HCT116 (cell line): ENCODE results near the gene CHRNA4. TPM values are rescaled to one million over a fixed set of nuclear protein-coding genes. Genes with fewer than 3 reads are reported as not detected.

Source experiments
- ATAC-seq: fragments of 200-7000 bp; cut with Tn5 transposase; 2 replicates; pipeline ENCODE4 v1.9.1; 2020; ENCODE audit warnings: mild to moderate bottlenecking, moderate library complexity
- BruUV-seq: library from RNA; stranded (reverse); fragments of 400-500 nt; replicated peaks from 2 replicates; lab custom pipeline; 2021; lab: Mats Ljungman, UMichigan
- CTCF ChIA-PET: fragments of 300-600 bp; sonication (Branson Sonifier 250); formaldehyde crosslinking; loops from one replicate; lab custom pipeline; 2021; ENCODE audit warnings: antibody characterized with exemption; lab: Charles Lee
- POLR2A ChIA-PET: fragments of 300-600, 350-600 bp; sonication (Branson Sonifier 250); formaldehyde crosslinking; loops from one replicate; lab custom pipeline; 2021; ENCODE audit warnings: antibody characterized with exemption; lab: Charles Lee
- RAD21 ChIA-PET, 2 experiments: fragments of 300-600 bp; sonication (Branson Sonifier 250); formaldehyde crosslinking; loops; one replicate each; lab custom pipeline; 2023; ENCODE audit warnings: low total read pairs in 2 of 2; ENCODE audit not compliant: uncharacterized antibody in 2 of 2, unreplicated experiment in 2 of 2, low non-redundant PET in 1 of 2; lab: Charles Lee
- DNase-seq: peaks from one replicate; pipeline ENCODE4 v3.0.0-alpha.2; 2010; ENCODE audit warnings: low read depth, low spot score
- H2AFZ ChIP-seq: fragments of 200-600 bp; shearing (Covaris generic), sonication (generic); 2 replicates; pipeline ENCODE4 v1.6.1; 2017; ENCODE audit warnings: low read depth, mixed run types, mixed read lengths, antibody characterized with exemption, low read length; ENCODE audit not compliant: poor library complexity, severe bottlenecking
- H3K27ac ChIP-seq: 2 replicates; pipeline ENCODE4 v1.5.1; 2012; ENCODE audit warnings: low read depth, low read length
- H3K27me3 ChIP-seq: fragments of 200-600 bp; sonication (generic); 2 replicates; pipeline ENCODE4 v1.6.1; 2016; ENCODE audit warnings: mixed run types, low read length, mixed read lengths; ENCODE audit not compliant: insufficient read depth
- H3K36me3 ChIP-seq, 2 experiments: fragments of 200-500 bp in 1 of 2; fragments of 200-600 bp in 1 of 2; sonication (Bioruptor generic) in 1 of 2; sonication (generic) in 1 of 2; 2 replicates each; pipeline versions ENCODE4 v1.5.1 to v1.6.1; 2014 to 2016; ENCODE audit warnings: low read length in 2 of 2, inconsistent platforms in 1 of 2, mixed read lengths in 1 of 2, mixed run types in 1 of 2; ENCODE audit not compliant: insufficient read depth in 2 of 2, control insufficient read depth in 1 of 2
- H3K4me1 ChIP-seq, 2 experiments: fragments of 200-600 bp in 1 of 2; sonication (generic) in 1 of 2; 2 replicates each; pipeline versions ENCODE4 v1.5.1 to v1.6.1; 2012 to 2017; ENCODE audit warnings: low read length in 2 of 2, inconsistent platforms in 1 of 2, mild to moderate bottlenecking in 1 of 2, mixed read lengths in 1 of 2, mixed run types in 1 of 2, moderate library complexity in 1 of 2; ENCODE audit not compliant: insufficient read depth in 2 of 2, control insufficient read depth in 1 of 2
- H3K4me2 ChIP-seq: fragments of 200-600 bp; sonication (generic); 2 replicates; pipeline ENCODE4 v1.6.1; 2017; ENCODE audit warnings: mixed run types, low read length, mixed read lengths
- H3K4me3 ChIP-seq, 2 experiments: fragments of 200-600 bp in 1 of 2; sonication (generic) in 1 of 2; replicated peaks in 1 of 2; 2 replicates each; pipeline ENCODE4 v1.5.1; 2011 to 2016; ENCODE audit warnings: low read length in 2 of 2, control low read depth in 1 of 2, low read depth in 1 of 2, mild to moderate bottlenecking in 1 of 2, mixed read lengths in 1 of 2, mixed run types in 1 of 2
- H3K79me2 ChIP-seq: fragments of 200-600 bp; sonication (generic); 2 replicates; pipeline ENCODE4 v1.6.1; 2017; ENCODE audit warnings: mild to moderate bottlenecking, mixed run types, low read length, moderate library complexity, mixed read lengths; ENCODE audit not compliant: insufficient read depth
- H3K9ac ChIP-seq: fragments of 200-600 bp; sonication (generic); 2 replicates; pipeline ENCODE4 v1.6.1; 2016; ENCODE audit warnings: low read length, mixed read lengths
- H3K9me2 ChIP-seq: fragments of 200-600 bp; sonication (generic), shearing (Covaris generic); 2 replicates; pipeline ENCODE4 v1.6.1; 2017; ENCODE audit warnings: mixed run types, mild to moderate bottlenecking, moderate library complexity; ENCODE audit not compliant: insufficient read depth
- H3K9me3 ChIP-seq, 2 experiments: fragments of 200-500 bp in 1 of 2; fragments of 200-600 bp in 1 of 2; sonication (Bioruptor generic) in 1 of 2; sonication (generic) in 1 of 2; 2 replicates each; pipeline ENCODE4 v1.6.1; 2014 to 2017; ENCODE audit warnings: low read length in 2 of 2, mixed read lengths in 2 of 2, inconsistent platforms in 1 of 2, low read depth in 1 of 2, mild to moderate bottlenecking in 1 of 2, mixed run types in 1 of 2, moderate library complexity in 1 of 2; ENCODE audit not compliant: control insufficient read depth in 1 of 2, insufficient read depth in 1 of 2
- H4K20me1 ChIP-seq: fragments of 200-600 bp; sonication (generic), shearing (Covaris generic); 2 replicates; pipeline ENCODE4 v1.6.1; 2017; ENCODE audit warnings: mixed run types, mild to moderate bottlenecking, moderate library complexity; ENCODE audit not compliant: insufficient read depth
- CBX3 ChIP-seq: IDR thresholded peaks from 2 replicates; pipeline ENCODE4 v1.6.1; 2012; ENCODE audit warnings: low read depth
- CTCF ChIP-seq, 3 experiments: fragments of 200-600 bp in 1 of 3; sonication (generic) in 1 of 3; IDR thresholded peaks in 2 of 3; conservative IDR thresholded peaks in 1 of 3; 2 replicates each; pipeline ENCODE4 v1.5.1; 2012 to 2017; ENCODE audit warnings: low read depth in 2 of 3, low read length in 2 of 3, antibody characterized with exemption in 1 of 3, borderline replicate concordance in 1 of 3, control low read depth in 1 of 3, mild to moderate bottlenecking in 1 of 3, mixed read lengths in 1 of 3, mixed run types in 1 of 3, moderate library complexity in 1 of 3; ENCODE audit not compliant: insufficient read depth in 1 of 3
- EGR1 ChIP-seq: IDR thresholded peaks from 2 replicates; pipeline ENCODE4 v1.6.1; 2012; ENCODE audit warnings: low read depth
- EZH2 ChIP-seq: fragments of 200-600 bp; sonication (generic); IDR thresholded peaks from 2 replicates; pipeline ENCODE4 v1.6.1; 2017; ENCODE audit warnings: antibody characterized with exemption, mixed run types
- EZH2phosphoT487 ChIP-seq: fragments of 200-600 bp; IDR thresholded peaks from 2 replicates; pipeline ENCODE4 v1.6.1; 2018; ENCODE audit warnings: antibody characterized with exemption, borderline replicate concordance
- FOSL1 ChIP-seq: IDR thresholded peaks from 2 replicates; pipeline ENCODE4 v1.6.1; 2012; ENCODE audit warnings: low read depth
- POLR2AphosphoS5 ChIP-seq: IDR thresholded peaks from 2 replicates; pipeline ENCODE4 v1.6.1; 2011; ENCODE audit warnings: mild to moderate bottlenecking, low read depth, low read length, moderate library complexity
- RAD21 ChIP-seq: IDR thresholded peaks from 2 replicates; pipeline ENCODE4 v1.6.1; 2012; ENCODE audit warnings: low read depth, mild to moderate bottlenecking
- REST ChIP-seq: IDR thresholded peaks from 2 replicates; pipeline ENCODE4 v1.6.1; 2012; ENCODE audit warnings: low read depth
- SIN3A ChIP-seq: IDR thresholded peaks from 2 replicates; pipeline ENCODE4 v1.6.1; 2012; ENCODE audit warnings: low read depth
- SP1 ChIP-seq: IDR thresholded peaks from 2 replicates; pipeline ENCODE4 v1.6.1; 2012; ENCODE audit warnings: low read depth
- SRF ChIP-seq: IDR thresholded peaks from 2 replicates; pipeline ENCODE4 v1.6.1; 2012; ENCODE audit warnings: low read depth
- TCF7L2 ChIP-seq: IDR thresholded peaks from 2 replicates; pipeline ENCODE4 v1.7.0; 2011; ENCODE audit warnings: borderline replicate concordance, inconsistent platforms; ENCODE audit not compliant: insufficient read depth, insufficient read length; ENCODE audit errors: extremely low read depth
- YY1 ChIP-seq: IDR thresholded peaks from 2 replicates; pipeline ENCODE4 v1.6.1; 2011; ENCODE audit warnings: low read length, low read depth, moderate library complexity, mild to moderate bottlenecking; ENCODE audit not compliant: insufficient replicate concordance; ENCODE audit errors: extremely low read depth
- ZBTB33 ChIP-seq: IDR thresholded peaks from 2 replicates; pipeline ENCODE4 v1.6.1; 2011; ENCODE audit warnings: mild to moderate bottlenecking, low read length, moderate library complexity; ENCODE audit not compliant: insufficient replicate concordance; ENCODE audit errors: extremely low read depth
- ZFX ChIP-seq: fragments of 450-650 bp; IDR thresholded peaks from 2 replicates; pipeline ENCODE4 v1.6.1; 2017
- ZNF274 ChIP-seq: fragments of 200-500 bp; sonication (Bioruptor generic); IDR thresholded peaks from 2 replicates; pipeline ENCODE4 v1.6.1; 2014; ENCODE audit warnings: mild to moderate bottlenecking, low read depth, low read length, inconsistent platforms
- intact Hi-C: fragments of 100-400 bp; cut with micrococcal nuclease; formaldehyde crosslinking; loops from 2 replicates; pipeline ENCODE4 v1.10.0; 2022
- total RNA-seq: library from RNA; stranded (reverse); gene quantifications from one replicate; pipeline ENCODE4 v1.2.1, GENCODE V29; 2021; ENCODE audit not compliant: unreplicated experiment

The CHRNA4 gene
- total RNA-seq, 1 experiment from 2014 or later, result not detected

GRCh38 chr20:63320041-63320511, 41.1 kb downstream of the CHRNA4 start:
- H3K9me3 ChIP-seq, result no peaks in the 10 kb centered on the region
- no peaks in the 10 kb centered on the region for H3K9me2 ChIP-seq
- ChIA-PET POLR2A (no interaction called here), RAD21 (no interaction called here), CTCF (no interaction called here)
- H3K9ac ChIP-seq, result no peak overlapping the region
- DNase-seq (no peak), ATAC-seq (no peak)
- no peak overlapping the region for H3K4me3 ChIP-seq
- intact Hi-C loops, result no loop called here
- H2AFZ ChIP-seq, result no peak overlapping the region
- TF ChIP-seq SRF (no peak), TCF7L2 (no peak), POLR2AphosphoS5 (no peak), EZH2 (no peak), SP1 (no peak), ZBTB33 (no peak), CBX3 (no peak), SIN3A (no peak), ZNF274 (no peak), FOSL1 (no peak), YY1 (no peak), REST (no peak), EZH2phosphoT487 (no peak), EGR1 (no peak), ZFX (no peak), CTCF (IDR thresholded peaks at IDR 0.05 in 2 of 3, conservative IDR thresholded peaks at IDR 0.05 in 1 of 3; ENCODE audit: borderline replicate concordance in 1 of 3, insufficient read depth in 1 of 3, low read depth in 2 of 3, low read length in 2 of 3) (no peak), RAD21 (no peak)
- H4K20me1 ChIP-seq, result no peaks in the 10 kb centered on the region
- H3K4me1 ChIP-seq, result no peaks in the 10 kb centered on the region
- no peak overlapping the region for H3K4me2 ChIP-seq
- no peaks in the 10 kb centered on the region for H3K36me3 ChIP-seq
- BruUV-seq, result no TSS peak
- no peaks in the 10 kb centered on the region for H3K79me2 ChIP-seq
- H3K27me3 ChIP-seq, result no peaks in the 10 kb centered on the region
- H3K27ac ChIP-seq, result no peak overlapping the region
